HG02981 (cell line): ENCODE results near the gene TRPM3.

Experiments used
- ATAC-seq: cut with Tn5 transposase; IDR thresholded peaks from one replicate; pipeline ENCODE4 v1.9.1; 2021; ENCODE audit warnings: mild to moderate bottlenecking, moderate library complexity; ENCODE audit not compliant: unreplicated experiment

The TRPM3 gene

DNA sequence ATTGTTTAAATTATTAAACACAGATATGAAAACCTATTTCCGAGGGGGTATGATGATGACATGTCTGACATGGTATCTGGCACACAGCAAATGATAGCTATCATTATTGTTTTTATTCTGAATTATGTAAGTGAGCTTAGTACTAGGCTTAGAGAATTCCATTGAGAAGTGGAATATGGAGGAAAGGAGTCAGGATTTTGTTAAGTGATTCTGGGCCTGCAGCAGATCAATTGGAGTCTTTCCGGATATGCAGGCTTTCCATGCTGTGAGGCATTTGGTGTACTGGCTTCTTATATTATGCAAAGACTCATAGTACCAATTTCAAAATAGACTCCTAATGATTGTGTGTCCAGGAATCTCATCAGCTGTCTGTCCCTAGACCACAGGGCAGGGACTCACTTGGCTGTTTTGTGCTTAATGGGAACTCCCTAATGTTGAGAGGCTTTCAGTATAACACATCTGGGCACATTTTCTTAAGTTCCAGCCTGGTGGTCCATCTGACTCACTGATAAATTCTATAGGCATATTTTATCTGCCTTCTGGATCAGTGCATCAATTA lies 527.0 kb downstream of the TRPM3 start:
- no peak for ATAC-seq

DNA sequence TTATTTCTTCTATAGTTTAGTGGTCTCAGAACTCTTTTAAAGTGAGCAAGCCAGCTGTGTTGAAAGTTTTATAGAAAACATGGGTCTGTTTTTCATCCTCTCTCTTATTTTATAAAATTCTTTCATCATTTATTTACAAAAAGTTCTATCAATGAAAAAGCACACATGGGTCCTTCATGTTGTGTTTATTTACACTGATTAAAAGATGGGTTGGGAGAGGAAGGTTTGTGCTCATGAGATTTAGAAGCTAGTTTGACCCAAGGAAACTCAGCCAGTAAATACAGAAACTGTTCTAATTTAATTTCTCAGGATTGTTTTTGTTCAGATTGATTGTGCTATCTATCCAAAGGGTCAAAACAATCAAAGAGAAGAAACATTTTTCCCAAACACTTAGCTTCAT lies 528.2 kb downstream of the TRPM3 start:
- ATAC-seq: no peak

DNA sequence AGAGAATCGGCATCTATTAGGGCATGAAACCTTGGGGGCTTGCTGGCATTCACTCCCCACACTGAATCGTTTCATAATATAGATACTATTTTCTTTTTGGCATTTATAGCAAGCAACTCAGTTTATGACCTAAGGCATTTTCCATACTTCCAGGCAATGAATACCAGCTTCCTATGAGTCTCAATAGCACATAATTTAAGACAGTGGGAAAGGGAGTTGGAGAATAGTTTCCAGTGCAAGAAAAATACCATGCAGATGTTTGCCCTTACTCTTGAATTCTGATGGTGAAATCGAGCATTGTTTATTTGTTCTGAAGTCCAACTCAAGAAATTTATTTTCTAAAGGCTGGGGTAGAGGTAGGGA lies 531.1 kb downstream of the TRPM3 start:
- no peak for ATAC-seq

DNA sequence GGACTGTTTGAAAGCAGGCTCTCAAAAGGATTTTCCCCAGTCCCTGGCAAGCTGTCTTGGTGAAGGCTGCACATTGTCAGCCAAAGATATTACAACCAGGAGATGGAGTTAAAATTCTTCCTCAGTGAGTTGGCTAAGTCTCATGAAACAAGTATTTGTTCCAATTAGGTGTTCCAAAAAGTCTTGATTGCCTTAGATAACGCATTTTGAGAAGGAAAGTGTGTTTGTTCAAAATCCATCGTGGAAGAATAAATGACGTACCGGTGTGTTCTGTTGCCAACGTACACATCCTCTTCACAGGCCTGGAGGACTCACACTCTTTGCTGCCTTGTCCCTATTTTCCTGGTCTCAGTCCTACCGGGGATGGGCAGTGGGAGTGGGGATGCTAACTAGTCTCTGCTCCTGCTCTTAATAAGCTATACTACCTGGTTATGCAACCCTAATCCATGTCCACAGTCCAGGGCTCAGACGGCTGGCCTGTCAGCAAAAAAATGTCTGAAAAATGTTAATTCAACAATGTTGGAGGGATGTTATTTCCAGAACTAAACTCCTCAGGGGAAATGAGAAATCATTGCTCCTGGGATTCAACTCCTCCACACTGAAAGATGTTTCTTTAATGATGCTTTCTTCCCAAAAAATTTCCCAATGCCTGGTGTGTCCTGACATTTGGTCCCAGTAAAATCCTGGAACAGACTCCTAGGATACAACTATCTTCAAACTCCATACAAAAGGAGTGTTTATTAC lies 531.7 kb downstream of the TRPM3 start:
- ATAC-seq: no peak

DNA sequence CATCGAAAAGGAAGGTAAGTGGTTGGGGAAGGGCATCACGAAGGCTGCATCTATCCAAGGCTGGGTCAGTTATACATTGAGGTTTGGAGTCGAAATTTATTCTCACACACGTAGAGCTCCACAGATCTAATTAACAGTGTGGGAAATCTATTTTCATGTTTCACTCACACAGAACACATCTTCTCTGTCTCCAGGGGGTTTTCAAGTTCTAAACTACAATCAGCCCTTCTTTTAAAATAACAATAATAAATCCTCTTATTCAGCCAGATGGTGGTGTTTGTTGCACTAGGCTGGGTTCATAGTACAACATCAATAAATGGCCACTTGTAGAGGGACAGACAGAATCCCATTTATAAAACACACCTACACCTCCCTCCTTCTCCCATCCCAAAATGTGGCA lies 532.4 kb downstream of the TRPM3 start:
- no peak for ATAC-seq

DNA sequence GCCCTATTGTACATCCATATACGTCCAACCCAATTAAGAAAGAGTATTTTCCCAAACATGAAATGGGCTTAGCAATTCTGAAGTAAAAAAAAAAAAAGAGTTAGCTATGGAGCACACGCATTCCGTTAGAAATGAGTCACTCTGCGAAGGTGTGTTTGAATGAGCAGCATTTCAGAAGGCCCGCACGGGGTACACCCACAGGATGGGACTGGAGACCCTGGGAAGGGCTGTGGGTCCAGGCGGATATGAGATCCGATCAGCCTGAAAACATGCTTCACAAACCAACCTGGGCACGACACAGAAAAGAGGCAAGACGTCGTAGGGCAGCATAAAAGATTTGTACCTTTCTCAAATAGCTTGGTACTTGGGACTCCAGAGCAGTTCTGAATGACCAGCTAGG lies 533.0 kb downstream of the TRPM3 start:
- no peak for ATAC-seq

DNA sequence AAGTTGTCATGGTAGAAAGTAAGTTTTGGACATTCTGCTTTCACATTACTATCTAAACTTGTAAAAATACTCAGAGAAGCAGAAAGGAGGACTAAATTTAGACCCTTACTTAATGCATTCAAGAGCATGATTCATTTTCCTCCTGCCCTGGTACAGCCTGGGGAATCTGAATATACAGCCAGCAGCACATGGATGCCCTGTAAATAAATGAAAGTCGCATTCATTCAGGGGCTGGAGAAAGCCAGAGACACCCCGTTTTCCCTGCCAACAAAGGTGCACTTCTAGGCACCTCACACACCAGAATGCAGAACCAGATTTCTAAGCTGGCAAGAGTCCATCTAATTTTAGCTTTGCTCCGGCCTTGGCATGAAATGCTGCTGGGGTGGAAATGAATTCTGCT lies 534.2 kb downstream of the TRPM3 start:
- ATAC-seq: no peak

DNA sequence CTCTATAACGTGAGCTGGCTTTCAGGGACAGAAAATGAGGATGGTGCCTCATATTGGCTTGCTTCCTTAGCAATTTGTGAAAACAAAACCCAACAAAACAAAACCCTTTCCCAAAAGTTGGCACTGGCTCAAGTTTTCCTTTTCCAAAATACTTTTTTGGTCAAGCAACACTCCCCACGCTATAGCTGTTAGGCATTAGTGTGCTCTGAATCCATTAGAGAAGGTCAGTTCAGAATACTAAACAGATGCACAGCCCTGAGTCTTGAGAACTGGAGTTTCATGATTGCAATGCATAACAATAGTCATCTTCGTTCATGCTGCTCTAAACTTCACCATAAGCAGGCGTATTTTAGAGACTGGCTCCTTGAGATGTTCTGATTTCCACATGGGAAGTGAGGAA lies 534.9 kb downstream of the TRPM3 start:
- ATAC-seq: no peak

DNA sequence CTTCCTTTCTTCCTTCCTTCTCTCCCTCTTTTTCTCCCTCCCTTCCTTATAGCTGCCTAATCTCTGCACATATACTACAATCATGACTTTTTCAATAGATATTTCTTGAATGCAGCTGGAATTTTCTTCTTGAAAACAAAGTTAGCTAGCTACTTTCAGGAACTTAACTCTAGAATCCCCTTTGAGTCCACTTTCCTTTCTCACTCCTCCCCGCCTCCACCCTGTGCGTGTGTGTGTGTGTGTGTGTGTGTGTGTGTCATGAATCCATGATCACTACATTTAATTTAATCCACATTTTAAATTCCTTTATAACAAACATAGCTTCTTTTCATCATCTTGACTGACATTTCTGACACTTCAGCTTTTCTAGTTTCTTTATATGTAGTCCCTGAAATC lies 539.5 kb downstream of the TRPM3 start:
- no peak for ATAC-seq

DNA sequence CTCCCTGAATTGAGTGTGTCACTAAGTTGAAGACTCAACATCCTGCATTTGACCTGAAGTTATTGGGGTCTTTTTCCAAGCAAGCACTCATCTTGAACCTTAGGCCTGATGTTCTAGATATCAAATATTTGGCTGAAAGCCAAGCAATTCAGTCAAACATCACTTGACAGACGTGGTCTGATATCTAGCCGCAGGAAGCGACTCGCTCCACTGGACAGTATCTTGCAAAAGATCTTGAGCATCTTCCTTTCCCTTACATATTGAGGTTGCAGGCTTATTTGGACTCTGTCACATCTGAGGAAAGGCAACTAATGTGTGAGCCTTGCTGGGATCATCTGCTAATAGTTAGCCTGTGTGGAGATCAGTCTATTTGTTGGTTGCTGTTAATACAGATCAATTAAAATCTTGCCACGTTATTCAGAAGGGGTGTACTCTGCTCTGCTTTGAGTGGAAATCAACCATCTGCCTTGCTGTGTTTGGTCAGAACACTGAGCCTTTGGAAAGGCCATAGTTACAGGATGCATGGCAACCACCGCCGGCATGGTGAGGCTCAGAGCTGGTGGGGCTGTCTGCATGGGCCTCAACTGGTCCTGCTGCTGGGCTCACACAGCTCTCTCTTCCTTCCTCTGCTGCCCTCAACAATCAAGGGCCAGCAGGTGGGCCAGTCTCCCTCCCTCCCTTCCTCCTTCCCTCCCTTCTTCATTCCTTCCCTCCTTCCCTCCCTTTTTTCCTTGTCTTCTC lies 540.0 kb downstream of the TRPM3 start:
- no peak for ATAC-seq

DNA sequence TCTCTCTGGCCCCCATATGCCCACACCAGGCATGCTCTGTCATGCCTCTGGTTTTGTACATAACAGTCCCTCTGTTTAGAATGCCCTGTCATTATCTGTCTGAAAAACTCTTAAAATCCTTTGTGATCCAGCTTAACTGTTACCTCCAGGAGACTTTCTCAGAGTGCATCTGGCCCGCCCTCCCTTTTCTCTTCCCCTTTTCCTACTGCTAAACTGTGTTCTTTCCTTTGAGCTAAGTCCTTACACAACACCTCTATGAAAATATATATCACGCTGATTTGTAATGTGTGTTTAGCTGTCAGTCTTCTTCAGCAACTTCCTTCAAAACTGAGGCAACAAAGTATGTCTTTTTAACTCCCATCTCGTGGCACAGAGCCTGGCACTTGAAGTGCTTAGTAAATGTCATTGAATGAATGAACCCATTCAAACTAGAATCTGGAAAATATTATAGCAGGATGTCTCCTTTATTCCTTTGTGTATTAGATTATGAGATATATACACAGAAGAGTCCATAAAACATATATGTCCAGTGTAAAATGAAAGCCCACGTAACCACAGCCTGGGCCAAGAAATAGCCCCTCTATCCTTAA lies 540.7 kb downstream of the TRPM3 start:
- ATAC-seq: no peak

DNA sequence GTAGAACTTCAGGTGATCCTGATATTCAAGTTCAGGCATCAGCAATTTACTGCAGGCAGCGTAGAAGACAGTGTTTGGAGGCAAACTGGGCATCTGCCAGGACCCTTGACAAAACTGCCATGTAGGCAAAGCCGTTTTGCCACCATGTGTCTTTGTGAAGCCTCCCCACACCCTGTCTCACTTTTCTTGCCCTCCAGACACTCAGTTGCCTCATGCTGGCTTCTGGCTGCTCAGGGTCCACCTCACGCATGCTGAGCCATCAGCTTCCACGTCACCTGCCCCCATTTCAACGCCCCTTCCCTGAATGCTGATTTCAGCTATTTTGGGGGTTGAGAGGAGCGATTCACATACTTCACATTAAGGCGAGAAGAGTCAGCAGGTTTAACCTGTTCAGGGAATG lies 541.7 kb downstream of the TRPM3 start:
- ATAC-seq: no peak

DNA sequence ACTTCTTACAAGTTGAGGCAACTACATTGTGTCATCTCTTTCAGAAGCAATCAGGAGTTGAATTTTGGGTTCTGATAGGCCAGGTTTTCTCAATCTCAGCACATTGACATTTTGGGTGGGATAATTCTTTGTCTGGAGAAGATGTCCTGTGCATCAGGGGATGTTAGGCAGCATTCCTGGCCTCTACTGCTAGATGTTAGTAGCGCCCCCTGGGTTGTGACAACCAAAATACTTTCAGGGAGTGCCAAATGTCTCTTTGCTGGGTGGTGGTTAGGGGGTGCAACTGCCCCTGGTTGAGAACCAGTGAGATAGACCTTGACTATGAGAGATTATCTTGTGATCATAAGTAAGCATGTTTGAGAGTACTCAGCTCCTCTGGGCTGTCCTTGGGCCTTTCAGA lies 542.7 kb downstream of the TRPM3 start:
- no peak for ATAC-seq

DNA sequence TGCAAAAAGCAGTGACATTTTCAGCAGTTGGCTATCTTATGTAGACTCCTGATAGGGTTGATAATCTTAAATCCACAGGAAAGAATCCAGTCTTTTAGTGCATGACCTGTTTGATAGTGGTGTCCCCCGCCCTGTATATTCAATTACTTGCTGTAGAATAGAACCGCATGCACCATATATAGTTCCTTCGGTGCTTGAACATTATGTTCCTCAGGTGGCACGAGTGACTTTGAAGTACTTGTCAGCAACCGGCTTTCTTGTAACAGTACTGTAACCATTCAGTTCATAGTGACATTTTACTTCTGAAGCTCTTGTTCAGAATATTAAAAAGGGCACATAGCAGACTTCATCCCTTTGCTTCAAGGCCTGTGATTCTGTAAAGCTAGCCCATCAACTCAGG lies 543.8 kb downstream of the TRPM3 start:
- no peak for ATAC-seq

DNA sequence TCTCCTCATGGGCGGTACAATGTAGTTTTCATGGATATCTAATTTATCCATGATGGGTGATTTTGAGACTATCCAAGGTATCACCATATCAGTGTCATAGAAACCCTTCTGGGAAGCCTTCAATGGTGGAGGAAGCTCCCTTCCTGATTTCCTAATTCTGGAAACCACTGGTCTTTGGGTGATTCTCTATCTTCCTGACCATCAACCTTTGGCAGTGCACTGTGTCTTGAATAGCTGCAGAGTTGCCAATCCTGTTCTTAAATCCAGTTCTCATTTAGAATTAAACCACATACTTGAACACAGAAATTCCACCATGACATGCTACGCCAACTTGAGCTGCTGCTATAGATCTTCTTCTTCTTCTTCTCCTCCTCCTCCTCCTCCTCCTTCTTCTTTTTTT lies 545.3 kb downstream of the TRPM3 start:
- ATAC-seq: no peak

DNA sequence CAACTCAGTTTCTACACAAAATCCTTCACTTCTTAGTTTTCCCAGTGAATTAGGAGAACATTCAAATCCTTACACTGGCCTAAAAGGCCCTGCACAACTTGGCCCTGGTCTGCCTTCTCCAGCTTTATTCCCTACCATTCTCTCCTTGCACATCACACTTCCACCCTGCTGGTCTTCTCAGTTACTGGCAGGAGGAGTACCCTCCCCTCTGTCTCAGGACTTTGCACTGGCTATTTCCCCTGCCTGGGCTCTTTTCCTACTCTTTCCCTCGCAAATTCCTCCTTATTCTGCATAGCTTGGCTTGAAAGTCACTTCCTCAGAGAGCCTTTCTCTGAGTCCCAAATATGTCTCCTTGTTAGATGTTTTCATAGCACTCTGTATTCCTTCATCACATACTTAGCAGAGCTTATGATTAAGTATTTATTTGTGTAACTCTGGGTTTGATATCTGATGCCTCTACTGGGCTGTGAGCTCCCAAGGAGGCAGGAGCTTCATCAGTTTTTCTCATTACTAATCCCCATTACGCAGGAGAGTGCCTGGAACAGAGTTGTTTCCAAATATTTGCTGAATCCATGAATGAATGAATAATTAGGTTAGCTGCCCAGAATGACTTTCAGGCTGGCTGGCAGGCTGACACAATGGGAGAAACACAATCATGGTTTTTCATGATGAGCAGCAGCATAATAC lies 547.1 kb downstream of the TRPM3 start:
- no peak for ATAC-seq

DNA sequence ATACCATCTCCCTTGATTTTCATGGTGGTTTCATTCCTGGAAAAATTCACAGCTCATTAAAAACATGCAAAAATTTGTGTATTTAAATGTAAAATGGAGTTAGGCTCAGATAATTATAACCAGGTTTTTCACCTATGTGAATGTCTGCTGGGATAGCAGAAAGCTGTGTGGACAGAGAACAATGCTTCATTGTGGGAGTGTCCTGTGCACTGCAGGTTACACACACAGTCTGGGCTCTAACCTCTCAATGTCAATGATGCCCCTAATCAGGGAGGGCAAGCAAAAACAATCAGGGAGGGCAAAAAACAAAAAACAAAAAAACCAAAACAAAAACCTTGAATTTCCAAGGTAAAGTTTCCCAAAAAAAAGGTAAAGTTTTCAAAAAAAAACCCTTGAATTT lies 548.1 kb downstream of the TRPM3 start:
- no peak for ATAC-seq

DNA sequence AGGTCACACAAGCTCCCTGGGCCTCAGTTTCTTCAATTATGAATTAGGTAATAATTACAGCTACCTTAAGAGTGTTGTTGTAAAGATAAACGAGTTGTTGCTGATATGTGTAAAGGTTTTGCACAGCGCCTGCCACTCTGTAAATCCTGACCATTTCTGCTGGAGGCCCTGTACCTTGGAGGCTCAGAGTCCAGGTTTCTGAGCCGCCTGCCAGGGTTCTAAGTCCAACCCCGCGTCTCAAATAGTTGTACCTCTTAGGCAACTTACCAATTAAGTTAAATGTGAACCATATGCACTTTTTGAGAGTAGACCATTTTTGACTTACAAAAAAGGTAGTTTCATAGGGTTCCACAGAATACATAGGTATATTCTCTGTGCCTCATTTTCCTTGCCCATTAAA lies 550.2 kb downstream of the TRPM3 start:
- no peak for ATAC-seq

DNA sequence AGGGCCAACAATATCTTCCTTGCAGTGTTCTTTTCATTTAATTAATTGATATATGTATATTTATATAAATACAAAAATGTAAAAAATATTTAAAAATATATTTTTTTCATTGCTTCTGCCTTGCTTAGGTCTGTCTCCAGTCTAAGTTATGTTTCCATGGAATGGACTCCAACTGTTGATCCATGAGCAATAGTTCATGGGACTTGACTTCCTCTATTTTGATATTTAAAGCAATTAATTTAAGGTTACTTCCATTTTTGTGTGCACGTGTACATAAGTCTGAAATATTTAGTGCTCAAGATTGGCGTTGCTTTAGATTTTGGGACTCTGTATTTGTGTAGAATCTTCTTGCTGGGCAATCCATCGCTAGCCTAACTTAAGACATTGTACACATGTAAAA lies 551.6 kb downstream of the TRPM3 start:
- ATAC-seq: no peak

DNA sequence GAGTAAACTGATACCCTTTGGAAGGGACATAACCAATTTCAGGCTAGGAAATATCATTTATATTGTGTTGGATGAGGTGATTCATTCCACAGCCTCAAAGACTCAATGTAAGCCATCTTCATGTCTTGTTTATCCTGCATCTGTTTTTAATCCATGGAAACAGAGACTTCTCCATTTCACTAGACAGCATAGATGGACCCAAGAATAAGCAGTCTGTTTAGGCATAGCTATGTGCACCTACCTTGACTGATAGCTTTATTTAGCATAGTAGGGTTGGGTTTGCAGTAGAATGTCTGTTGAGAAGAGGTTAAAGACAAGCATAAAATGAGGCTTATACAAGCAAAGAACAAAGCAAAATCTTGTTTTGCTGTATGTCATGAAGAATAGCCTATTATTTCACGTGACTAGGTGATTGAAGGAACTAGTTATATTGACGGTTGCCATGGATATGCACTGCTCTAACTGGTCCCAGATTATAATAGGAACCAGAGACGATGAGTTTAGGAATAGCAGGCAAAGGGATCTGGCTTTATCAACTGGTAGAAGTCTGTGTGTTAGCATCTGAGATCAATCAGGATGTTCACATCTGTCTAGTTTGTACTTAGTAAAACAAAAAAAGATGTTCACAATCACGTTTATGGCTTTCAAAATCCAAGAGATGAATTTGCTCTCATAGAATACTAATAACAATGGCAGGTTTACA lies 552.2 kb downstream of the TRPM3 start:
- no peak for ATAC-seq

DNA sequence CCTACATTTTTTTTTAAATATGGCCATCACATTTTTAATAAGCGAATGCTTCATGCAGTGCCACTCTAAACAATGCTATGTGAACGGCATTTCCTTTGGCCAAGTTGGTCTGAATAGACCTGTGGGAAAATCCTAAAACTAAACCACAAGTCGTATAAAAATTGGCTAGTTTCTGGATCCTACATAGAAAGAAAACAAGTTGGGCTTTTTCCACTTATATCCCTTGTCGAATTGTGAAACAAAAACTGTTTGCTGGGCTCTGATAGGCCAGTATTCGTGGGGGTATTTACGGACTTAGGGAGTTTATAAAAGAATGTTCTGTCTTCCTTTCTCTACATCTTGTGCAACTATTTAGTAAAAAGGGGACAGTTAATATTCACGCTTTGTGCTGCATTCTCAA lies 553.9 kb downstream of the TRPM3 start:
- ATAC-seq: no peak
